ENCODE measurements around the gene SETD4.

DNA sequence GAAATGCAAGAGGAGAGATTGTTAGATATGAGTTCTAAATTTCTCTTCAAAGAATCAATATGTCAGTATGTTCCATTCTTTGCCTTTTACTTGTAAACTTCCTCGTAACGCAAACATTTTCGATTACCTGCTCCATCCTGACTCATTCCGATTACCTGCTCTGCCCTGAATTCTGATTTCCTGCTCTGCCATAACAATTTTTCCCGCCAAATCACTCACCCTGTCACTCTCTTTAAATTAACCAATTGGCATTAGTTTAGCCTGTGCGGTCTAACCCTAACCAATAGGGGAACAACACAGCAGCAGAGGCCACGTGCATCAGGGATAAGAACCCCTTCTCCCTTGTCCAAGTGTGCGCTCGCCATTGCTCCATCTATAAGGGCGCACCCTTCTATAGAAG is 49.5 kb upstream of the SETD4 start:
- TF ChIP-seq, protein P1, sequence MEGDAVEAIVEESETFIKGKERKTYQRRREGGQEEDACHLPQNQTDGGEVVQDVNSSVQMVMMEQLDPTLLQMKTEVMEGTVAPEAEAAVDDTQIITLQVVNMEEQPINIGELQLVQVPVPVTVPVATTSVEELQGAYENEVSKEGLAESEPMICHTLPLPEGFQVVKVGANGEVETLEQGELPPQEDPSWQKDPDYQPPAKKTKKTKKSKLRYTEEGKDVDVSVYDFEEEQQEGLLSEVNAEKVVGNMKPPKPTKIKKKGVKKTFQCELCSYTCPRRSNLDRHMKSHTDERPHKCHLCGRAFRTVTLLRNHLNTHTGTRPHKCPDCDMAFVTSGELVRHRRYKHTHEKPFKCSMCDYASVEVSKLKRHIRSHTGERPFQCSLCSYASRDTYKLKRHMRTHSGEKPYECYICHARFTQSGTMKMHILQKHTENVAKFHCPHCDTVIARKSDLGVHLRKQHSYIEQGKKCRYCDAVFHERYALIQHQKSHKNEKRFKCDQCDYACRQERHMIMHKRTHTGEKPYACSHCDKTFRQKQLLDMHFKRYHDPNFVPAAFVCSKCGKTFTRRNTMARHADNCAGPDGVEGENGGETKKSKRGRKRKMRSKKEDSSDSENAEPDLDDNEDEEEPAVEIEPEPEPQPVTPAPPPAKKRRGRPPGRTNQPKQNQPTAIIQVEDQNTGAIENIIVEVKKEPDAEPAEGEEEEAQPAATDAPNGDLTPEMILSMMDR (conservative IDR thresholded peaks at IDR 0.05 in 1 of 2, IDR thresholded peaks at IDR 0.05 in 1 of 2; ENCODE audit: low read depth in 1 of 2, low read length in 2 of 2): no peak
- no peak for TF ChIP-seq EZH2 (IDR thresholded peaks at IDR 0.05; ENCODE audit: low read length, missing control alignments)
